ENCODE measurements around the gene BCR. TPM values are rescaled to one million over a fixed set of nuclear protein-coding genes. Genes with fewer than 3 reads are reported as not detected.

Gene BCR
- total and polyA plus RNA-seq, 2 of the 13 experiments (the other 11 are each of a cell fraction or from before 2014, with no cell fraction given): 19.9 to 33.6 TPM

DNA sequence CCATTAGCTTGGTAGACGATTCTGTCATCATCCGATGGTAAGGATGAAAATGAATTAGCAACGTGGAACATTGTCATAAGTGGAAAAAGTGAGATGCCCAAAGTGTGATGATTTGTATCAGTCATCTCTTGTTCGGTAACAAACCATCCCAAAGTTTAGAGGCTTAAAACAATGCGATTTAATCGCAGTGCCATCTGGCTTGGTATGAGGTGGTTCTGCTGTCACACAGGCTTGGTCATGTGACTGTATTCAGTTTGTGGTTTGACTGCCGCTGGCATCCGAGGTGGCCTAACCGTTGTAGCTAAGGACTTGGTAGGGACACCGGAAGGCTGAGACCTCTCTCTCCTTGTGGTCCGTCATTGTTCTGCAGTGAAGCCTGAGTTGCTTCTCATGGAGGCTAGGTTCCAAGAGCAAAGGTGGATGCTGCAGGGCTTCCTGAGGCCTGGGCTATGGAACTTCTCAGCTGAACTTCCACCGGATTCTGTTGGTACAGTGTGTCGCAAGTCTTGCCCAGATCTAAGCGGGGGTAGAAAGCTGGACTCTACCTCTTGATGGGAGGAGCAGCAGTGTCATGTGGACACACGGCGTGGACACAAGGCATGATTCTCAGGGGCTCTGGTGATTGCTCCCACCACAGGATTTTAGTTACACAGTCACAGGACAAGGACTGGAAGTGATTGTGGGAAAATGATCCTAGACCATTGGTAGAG is 36.3 kb downstream of the BCR start (continued):
- TF ChIP-seq, protein P1, sequence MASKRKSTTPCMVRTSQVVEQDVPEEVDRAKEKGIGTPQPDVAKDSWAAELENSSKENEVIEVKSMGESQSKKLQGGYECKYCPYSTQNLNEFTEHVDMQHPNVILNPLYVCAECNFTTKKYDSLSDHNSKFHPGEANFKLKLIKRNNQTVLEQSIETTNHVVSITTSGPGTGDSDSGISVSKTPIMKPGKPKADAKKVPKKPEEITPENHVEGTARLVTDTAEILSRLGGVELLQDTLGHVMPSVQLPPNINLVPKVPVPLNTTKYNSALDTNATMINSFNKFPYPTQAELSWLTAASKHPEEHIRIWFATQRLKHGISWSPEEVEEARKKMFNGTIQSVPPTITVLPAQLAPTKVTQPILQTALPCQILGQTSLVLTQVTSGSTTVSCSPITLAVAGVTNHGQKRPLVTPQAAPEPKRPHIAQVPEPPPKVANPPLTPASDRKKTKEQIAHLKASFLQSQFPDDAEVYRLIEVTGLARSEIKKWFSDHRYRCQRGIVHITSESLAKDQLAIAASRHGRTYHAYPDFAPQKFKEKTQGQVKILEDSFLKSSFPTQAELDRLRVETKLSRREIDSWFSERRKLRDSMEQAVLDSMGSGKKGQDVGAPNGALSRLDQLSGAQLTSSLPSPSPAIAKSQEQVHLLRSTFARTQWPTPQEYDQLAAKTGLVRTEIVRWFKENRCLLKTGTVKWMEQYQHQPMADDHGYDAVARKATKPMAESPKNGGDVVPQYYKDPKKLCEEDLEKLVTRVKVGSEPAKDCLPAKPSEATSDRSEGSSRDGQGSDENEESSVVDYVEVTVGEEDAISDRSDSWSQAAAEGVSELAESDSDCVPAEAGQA (IDR thresholded peaks at IDR 0.05; ENCODE audit: low read depth): 0 out of 2 replicates have a peak, but pooled peaks have one; percentile 19
- TF ChIP-seq, protein P1 (CRISPR knock-in tag; IDR thresholded peaks at IDR 0.05; ENCODE audit: borderline replicate concordance): no peak
- TF ChIP-seq, protein P2, sequence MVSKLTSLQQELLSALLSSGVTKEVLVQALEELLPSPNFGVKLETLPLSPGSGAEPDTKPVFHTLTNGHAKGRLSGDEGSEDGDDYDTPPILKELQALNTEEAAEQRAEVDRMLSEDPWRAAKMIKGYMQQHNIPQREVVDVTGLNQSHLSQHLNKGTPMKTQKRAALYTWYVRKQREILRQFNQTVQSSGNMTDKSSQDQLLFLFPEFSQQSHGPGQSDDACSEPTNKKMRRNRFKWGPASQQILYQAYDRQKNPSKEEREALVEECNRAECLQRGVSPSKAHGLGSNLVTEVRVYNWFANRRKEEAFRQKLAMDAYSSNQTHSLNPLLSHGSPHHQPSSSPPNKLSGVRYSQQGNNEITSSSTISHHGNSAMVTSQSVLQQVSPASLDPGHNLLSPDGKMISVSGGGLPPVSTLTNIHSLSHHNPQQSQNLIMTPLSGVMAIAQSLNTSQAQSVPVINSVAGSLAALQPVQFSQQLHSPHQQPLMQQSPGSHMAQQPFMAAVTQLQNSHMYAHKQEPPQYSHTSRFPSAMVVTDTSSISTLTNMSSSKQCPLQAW (CRISPR knock-in tag; IDR thresholded peaks at IDR 0.05): peak; percentile 71; the same call in 1 of the 2 replicates
- TF ChIP-seq SIX1 (CRISPR knock-in tag; IDR thresholded peaks at IDR 0.05; ENCODE audit: borderline replicate concordance) (peak; percentile 20; the same call in 1 of the 2 replicates), ISL2 (CRISPR knock-in tag; IDR thresholded peaks at IDR 0.05) (peak; percentile 54; the same call in 1 of the 2 replicates), HDAC2 (CRISPR knock-in tag; IDR thresholded peaks at IDR 0.05) (peak; percentile 93), ZNF570 (CRISPR knock-in tag; IDR thresholded peaks at IDR 0.05; ENCODE audit: borderline replicate concordance) (no peak), ATF7-NPFF (CRISPR knock-in tag; IDR thresholded peaks at IDR 0.05; ENCODE audit: low read depth) (no peak), ZSCAN21 (CRISPR knock-in tag; IDR thresholded peaks at IDR 0.05; ENCODE audit: borderline replicate concordance) (0 out of 2 replicates have a peak, but pooled peaks have one; percentile 24), KDM6A (CRISPR knock-in tag; IDR thresholded peaks at IDR 0.05; ENCODE audit: low read depth) (peak; percentile 35; the same call in 1 of the 2 replicates), SIN3A (IDR thresholded peaks at IDR 0.05; ENCODE audit: borderline replicate concordance, low read depth, low read length) (peak; percentile 81; the same call in 1 of the 2 replicates), ZBTB38 (CRISPR knock-in tag; IDR thresholded peaks at IDR 0.05) (peak; percentile 35; the same call in 1 of the 2 replicates)
- TF ChIP-seq, protein P3, sequence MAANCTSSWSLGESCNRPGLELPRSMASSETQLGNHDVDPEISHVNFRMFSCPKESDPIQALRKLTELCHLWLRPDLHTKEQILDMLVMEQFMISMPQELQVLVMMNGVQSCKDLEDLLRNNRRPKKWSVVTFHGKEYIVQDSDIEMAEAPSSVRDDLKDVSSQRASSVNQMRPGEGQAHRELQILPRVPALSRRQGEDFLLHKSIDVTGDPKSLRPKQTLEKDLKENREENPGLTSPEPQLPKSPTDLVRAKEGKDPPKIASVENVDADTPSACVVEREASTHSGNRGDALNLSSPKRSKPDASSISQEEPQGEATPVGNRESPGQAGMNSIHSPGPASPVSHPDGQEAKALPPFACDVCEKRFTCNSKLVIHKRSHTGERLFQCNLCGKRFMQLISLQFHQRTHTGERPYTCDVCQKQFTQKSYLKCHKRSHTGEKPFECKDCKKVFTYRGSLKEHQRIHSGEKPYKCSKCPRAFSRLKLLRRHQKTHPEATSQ (CRISPR knock-in tag; IDR thresholded peaks at IDR 0.05; ENCODE audit: borderline replicate concordance): peak; percentile 49; the same call in 1 of the 2 replicates
- TF ChIP-seq, protein P4, sequence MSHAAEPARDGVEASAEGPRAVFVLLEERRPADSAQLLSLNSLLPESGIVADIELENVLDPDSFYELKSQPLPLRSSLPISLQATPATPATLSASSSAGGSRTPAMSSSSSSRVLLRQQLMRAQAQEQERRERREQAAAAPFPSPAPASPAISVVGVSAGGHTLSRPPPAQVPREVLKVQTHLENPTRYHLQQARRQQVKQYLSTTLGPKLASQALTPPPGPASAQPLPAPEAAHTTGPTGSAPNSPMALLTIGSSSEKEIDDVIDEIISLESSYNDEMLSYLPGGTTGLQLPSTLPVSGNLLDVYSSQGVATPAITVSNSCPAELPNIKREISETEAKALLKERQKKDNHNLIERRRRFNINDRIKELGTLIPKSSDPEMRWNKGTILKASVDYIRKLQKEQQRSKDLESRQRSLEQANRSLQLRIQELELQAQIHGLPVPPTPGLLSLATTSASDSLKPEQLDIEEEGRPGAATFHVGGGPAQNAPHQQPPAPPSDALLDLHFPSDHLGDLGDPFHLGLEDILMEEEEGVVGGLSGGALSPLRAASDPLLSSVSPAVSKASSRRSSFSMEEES (CRISPR knock-in tag; IDR thresholded peaks at IDR 0.05): peak; percentile 78; the same call in 1 of the 2 replicates
- TF ChIP-seq, protein P5, sequence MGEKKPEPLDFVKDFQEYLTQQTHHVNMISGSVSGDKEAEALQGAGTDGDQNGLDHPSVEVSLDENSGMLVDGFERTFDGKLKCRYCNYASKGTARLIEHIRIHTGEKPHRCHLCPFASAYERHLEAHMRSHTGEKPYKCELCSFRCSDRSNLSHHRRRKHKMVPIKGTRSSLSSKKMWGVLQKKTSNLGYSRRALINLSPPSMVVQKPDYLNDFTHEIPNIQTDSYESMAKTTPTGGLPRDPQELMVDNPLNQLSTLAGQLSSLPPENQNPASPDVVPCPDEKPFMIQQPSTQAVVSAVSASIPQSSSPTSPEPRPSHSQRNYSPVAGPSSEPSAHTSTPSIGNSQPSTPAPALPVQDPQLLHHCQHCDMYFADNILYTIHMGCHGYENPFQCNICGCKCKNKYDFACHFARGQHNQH (CRISPR knock-in tag; IDR thresholded peaks at IDR 0.05): peak; percentile 78; the same call in 1 of the 2 replicates
